GM21360 (cell line): ENCODE data around the gene RNASE8.
A peak's percentile ranks its signal among the peaks of the same experiment; 100 is the strongest.

Experiments used
- ATAC-seq: cut with Tn5 transposase; IDR thresholded peaks from one replicate; pipeline ENCODE4 v1.9.1; 2021; ENCODE audit warnings: mild to moderate bottlenecking, moderate library complexity; ENCODE audit not compliant: unreplicated experiment

The RNASE8 gene

DNA sequence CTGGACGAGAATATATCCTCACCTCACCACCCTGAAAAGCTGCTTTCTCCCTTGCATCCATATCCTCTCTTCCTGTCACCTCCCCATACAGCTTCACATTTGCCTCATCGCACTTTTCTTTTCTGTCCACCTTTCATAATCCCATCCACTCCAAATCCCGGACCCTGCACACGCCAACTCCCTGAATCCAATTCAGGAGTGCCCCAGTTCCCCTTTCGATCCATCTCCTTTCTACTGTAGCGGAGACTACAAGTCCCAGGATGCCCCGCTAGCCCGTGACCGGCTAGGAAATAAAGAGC, 45.7 kb downstream of the RNASE8 start:
- no peak for ATAC-seq

DNA sequence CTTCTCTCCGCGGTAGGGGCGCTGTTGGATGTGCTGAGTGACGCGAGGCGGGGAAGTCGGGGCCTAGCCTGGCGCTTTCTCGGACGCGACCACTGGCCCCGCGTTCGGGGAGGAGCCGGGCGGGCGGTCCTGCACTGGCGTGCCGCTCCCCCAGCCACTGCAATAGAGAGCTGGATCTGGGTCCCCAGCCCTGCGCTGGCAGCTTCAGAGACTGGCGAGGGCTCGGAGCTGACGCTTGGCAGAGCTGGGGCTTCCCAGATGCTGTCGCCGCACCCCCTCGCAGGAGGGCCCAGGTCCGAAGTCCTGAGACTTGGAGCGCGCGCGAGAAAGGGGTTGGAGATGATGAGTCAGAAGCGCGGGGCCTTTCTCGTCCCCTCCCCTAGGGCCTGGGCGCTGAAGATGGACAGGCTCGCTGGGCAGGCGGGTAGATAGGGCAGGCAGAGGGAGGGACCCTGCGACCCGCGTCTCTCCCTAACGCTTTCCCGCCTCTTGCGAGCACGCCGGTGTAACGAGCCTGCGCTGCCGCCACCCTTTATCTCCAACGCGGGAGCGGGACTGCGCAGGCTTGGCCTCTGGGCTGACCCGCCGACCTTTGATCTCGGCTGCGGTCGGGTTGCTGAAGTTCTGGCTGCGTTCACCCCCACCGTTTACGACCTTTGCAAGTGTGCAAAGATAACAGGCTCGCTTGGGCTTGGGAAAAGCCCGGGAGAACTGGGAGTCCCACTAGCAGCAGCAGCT, 46.3 kb downstream of the RNASE8 start:
- peak; percentile 88 for ATAC-seq

- ATAC-seq, result peak; percentile 46
These were observed 46.9 kb downstream of the RNASE8 start for GRCh38 chr14:21104448-21105060.

GRCh38 chr14:21105095-21105494, 47.5 kb downstream of the RNASE8 start:
- ATAC-seq, result no peak

- no peak for ATAC-seq
These were observed 48.5 kb downstream of the RNASE8 start for GRCh38 chr14:21106176-21106497.

GRCh38 chr14:21106498-21107282, 49.1 kb downstream of the RNASE8 start:
- no peak for ATAC-seq

DNA sequence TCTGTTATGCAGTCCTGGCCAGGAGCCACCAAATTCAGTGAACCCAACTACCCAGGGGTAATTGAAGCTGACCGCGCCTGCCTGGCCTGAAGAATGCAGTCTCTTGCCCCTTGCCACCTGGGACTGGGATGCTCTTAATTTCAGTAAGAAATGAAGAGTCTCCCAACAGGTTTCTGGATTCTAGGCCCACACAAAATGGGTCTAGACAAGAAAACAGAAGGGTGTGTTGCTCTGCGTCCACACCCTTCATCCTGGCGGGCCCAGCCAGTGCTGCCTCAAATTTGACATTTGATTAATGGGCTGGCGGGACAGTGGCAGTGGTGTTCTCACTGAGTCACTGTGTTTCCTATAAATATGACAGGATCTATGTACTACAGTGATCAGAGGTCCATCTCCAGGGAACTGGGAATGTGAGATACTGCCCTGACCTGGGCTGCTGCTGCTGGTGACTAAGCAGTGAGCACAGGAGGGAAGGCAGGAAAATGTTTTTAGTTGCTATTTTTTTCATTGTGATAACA, 49.7 kb downstream of the RNASE8 start:
- no peak for ATAC-seq
